ENCODE measurements around the gene DEPDC5. TPM values are rescaled to one million over a fixed set of nuclear protein-coding genes. Genes with fewer than 3 reads are reported as not detected.

The DEPDC5 gene
- total and polyA plus RNA-seq, 2 donors (not counting 1 experiment from before 2014, with no cell fraction given), result 35.5 to 124 TPM

GRCh38 chr22:31829505-31829904 is 75.7 kb downstream of the DEPDC5 start:
- no peak overlapping the region for H3K4me2 ChIP-seq (replicated peaks; ENCODE audit: low read depth, low read length, poor library complexity, severe bottlenecking)
- no peak for ATAC-seq (ENCODE audit: low read depth)

GRCh38 chr22:31830721-31831070 is 76.9 kb downstream of the DEPDC5 start:
- no peak overlapping the region for H3K27ac ChIP-seq (ENCODE audit: low read length in 2 of 2)
- Mint-ChIP-seq H3K4me1 (peaks cover 6% of the 10 kb centered on the region), H3K4me3 (no peak overlapping the region), H3K27me3 (no peaks in the 10 kb centered on the region), H3K9me3 (ENCODE audit: insufficient read depth) (no peaks in the 10 kb centered on the region), H3K27ac (no peak overlapping the region)
- ATAC-seq (ENCODE audit: low read depth) (no peak), DNase-seq (no peak)
- H3K27me3 ChIP-seq (replicated peaks in 1 of 4; ENCODE audit: control extremely low read depth in 1 of 4, control insufficient read depth in 3 of 4, insufficient read depth in 4 of 4, low read length in 3 of 4), result no peaks in the 10 kb centered on the region
- H3K79me2 ChIP-seq (ENCODE audit: control insufficient read depth, insufficient read depth, low read length), result no peaks in the 10 kb centered on the region
- WGBS (ENCODE audit: insufficient coverage), result no CpG with 5 or more reads among the region's 1 CpG
- H2AFZ ChIP-seq (ENCODE audit: insufficient read depth, low read depth, low read length, poor library complexity, severe bottlenecking), result no peak overlapping the region
- H3K36me3 ChIP-seq (replicated peaks in 1 of 2; ENCODE audit: control extremely low read depth in 1 of 2, control insufficient read depth in 1 of 2, extremely low read depth in 1 of 2, insufficient read depth in 2 of 2, low read length in 1 of 2), result peaks cover 14 to 61% of the 10 kb centered on the region in 2 experiments
- intact Hi-C loops (cut with micrococcal nuclease), result no loop called here
- ChIA-PET CTCF (interaction anchor here (1.4 to 1.7 kb wide), 3 partner anchors 9 to 165 kb away, joined by 3 to 6 read pairs (median 3); no protein-coding TSS in a partner anchor), POLR2A (no interaction called here)
- no peaks in the 10 kb centered on the region for H4K20me1 ChIP-seq (ENCODE audit: control insufficient read depth, insufficient read depth, low read length, poor library complexity, severe bottlenecking)
- H3K9ac ChIP-seq (ENCODE audit: low read length), result no peak overlapping the region
- no peak overlapping the region for H3K4me3 ChIP-seq (ENCODE audit: control extremely low read depth in 1 of 5, extremely low read depth in 1 of 5, insufficient read depth in 1 of 5, low read depth in 2 of 5, low read length in 4 of 5)
- H3K4me1 ChIP-seq (ENCODE audit: control insufficient read depth in 2 of 2, insufficient read depth in 2 of 2, low read length in 2 of 2), result no peaks in the 10 kb centered on the region
- no peaks in the 10 kb centered on the region for H3K9me3 ChIP-seq (ENCODE audit: control extremely low read depth in 1 of 3, control insufficient read depth in 2 of 3, insufficient read depth in 1 of 3, low read length in 2 of 3)
- TF ChIP-seq EZH2 (IDR thresholded peaks at IDR 0.05; ENCODE audit: borderline replicate concordance, insufficient read depth, low read depth, low read length, poor library complexity, severe bottlenecking) (no peak), CTCF (IDR thresholded peaks at IDR 0.05) (no peak)
- H3K4me2 ChIP-seq (replicated peaks; ENCODE audit: low read depth, low read length, poor library complexity, severe bottlenecking), result no peak overlapping the region

More at GRCh38 chr22:31829505-31829904, 75.7 kb downstream of the DEPDC5 start:
- Mint-ChIP-seq H3K4me3 (no peak overlapping the region), H3K27me3 (no peaks in the 10 kb centered on the region), H3K4me1 (peaks cover 6% of the 10 kb centered on the region), H3K9me3 (ENCODE audit: insufficient read depth) (no peaks in the 10 kb centered on the region), H3K27ac (peak overlapping the region; percentile 78)
- intact Hi-C loops (cut with micrococcal nuclease), result loop anchor here (5.0 kb wide), 1 partner anchor 118 kb away; no protein-coding TSS in a partner anchor
- POLR2A ChIA-PET, result no interaction called here
- Histone ChIP-seq H3K27me3 (replicated peaks in 1 of 4; ENCODE audit: control extremely low read depth in 1 of 4, control insufficient read depth in 3 of 4, insufficient read depth in 4 of 4, low read length in 3 of 4) (no peaks in the 10 kb centered on the region), H3K79me2 (ENCODE audit: control insufficient read depth, insufficient read depth, low read length) (no peaks in the 10 kb centered on the region), H4K20me1 (ENCODE audit: control insufficient read depth, insufficient read depth, low read length, poor library complexity, severe bottlenecking) (no peaks in the 10 kb centered on the region), H3K4me1 (ENCODE audit: control insufficient read depth in 2 of 2, insufficient read depth in 2 of 2, low read length in 2 of 2) (no peaks in the 10 kb centered on the region), H3K9ac (ENCODE audit: low read length) (no peak overlapping the region), H3K27ac (ENCODE audit: low read length in 2 of 2) (no peak overlapping the region), H2AFZ (ENCODE audit: insufficient read depth, low read depth, low read length, poor library complexity, severe bottlenecking) (no peak overlapping the region), H3K4me3 (ENCODE audit: control extremely low read depth in 1 of 5, extremely low read depth in 1 of 5, insufficient read depth in 1 of 5, low read depth in 2 of 5, low read length in 4 of 5) (no peak overlapping the region), H3K9me3 (ENCODE audit: control extremely low read depth in 1 of 3, control insufficient read depth in 2 of 3, insufficient read depth in 1 of 3, low read length in 2 of 3) (no peaks in the 10 kb centered on the region), H3K36me3 (replicated peaks in 1 of 2; ENCODE audit: control extremely low read depth in 1 of 2, control insufficient read depth in 1 of 2, extremely low read depth in 1 of 2, insufficient read depth in 2 of 2, low read length in 1 of 2) (peaks cover 11 to 55% of the 10 kb centered on the region in 2 experiments)
- no peak for DNase-seq
- CTCF ChIA-PET, result interaction anchor here (1.4 to 1.7 kb wide), 2 partner anchors 10 to 164 kb away, joined by 3 to 6 read pairs; no protein-coding TSS in a partner anchor
- WGBS (ENCODE audit: insufficient coverage), result no CpG with 5 or more reads among the region's 1 CpG
- TF ChIP-seq CTCF (IDR thresholded peaks at IDR 0.05) (no peak), EZH2 (IDR thresholded peaks at IDR 0.05; ENCODE audit: borderline replicate concordance, insufficient read depth, low read depth, low read length, poor library complexity, severe bottlenecking) (no peak)

Data from B cell (primary cell).